Suprapubic skin (tissue), 4 donors: ENCODE measurements around the gene PRPSAP2. TPM values are rescaled to one million over a fixed set of nuclear protein-coding genes. Genes with fewer than 3 reads are reported as not detected.

ENCODE experiments used
- DNase-seq, 2 donors: peaks; one replicate each; pipeline ENCODE4 v3.0.0-alpha.2; 2019; ENCODE audit warnings: low spot score in 2 of 2
- H3K27ac ChIP-seq: fragments of 200-600 bp; sonication (generic); one replicate; pipeline ENCODE4 v1.5.1; 2019
- H3K27me3 ChIP-seq: fragments of 200-600 bp; sonication (generic); one replicate; pipeline ENCODE4 v1.5.1; 2019
- H3K36me3 ChIP-seq: fragments of 200-600 bp; sonication (generic); one replicate; pipeline ENCODE4 v1.5.1; 2019
- H3K4me1 ChIP-seq: fragments of 200-600 bp; sonication (generic); one replicate; pipeline ENCODE4 v1.5.1; 2019
- H3K4me3 ChIP-seq: fragments of 200-600 bp; sonication (generic); one replicate; pipeline ENCODE4 v1.5.1; 2019; ENCODE audit warnings: mild to moderate bottlenecking
- H3K9me3 ChIP-seq: fragments of 200-600 bp; sonication (generic); one replicate; pipeline ENCODE4 v1.5.1; 2019
- EP300 ChIP-seq: sonication (generic); formaldehyde crosslinking; IDR thresholded peaks from one replicate; pipeline ENCODE4 v1.6.1; 2017; ENCODE audit warnings: antibody characterized with exemption
- POLR2A ChIP-seq, 2 donors: fragments of 450-650 bp; IDR thresholded peaks; one replicate each; pipeline ENCODE4 v1.6.1; 2017; ENCODE audit warnings: antibody characterized with exemption in 2 of 2, mild to moderate bottlenecking in 2 of 2, moderate library complexity in 2 of 2
- POLR2AphosphoS5 ChIP-seq, 3 donors: sonication (generic); formaldehyde crosslinking; IDR thresholded peaks; one replicate each; pipeline ENCODE4 v1.6.1; 2017; ENCODE audit warnings: antibody characterized with exemption in 3 of 3
- WGBS: methylation state at CpG from one replicate; pipeline ENCODE4 v1.1.5; 2018; 5-methylcytosine and 5-hydroxymethylcytosine counted together
- total RNA-seq, 4 donors: library from RNA; depleted of rRNA; stranded (reverse); fragments of >200 nt; gene quantifications; one replicate each; pipeline ENCODE4 v1.1.0, GENCODE V29; 2016
- TF ChIP-seq, protein P1 (sequence below), 2 donors: fragments of 200-600 bp in 1 of 2; fragments of 450-650 bp in 1 of 2; sonication (generic) in 1 of 2; IDR thresholded peaks; one replicate each; pipeline ENCODE4 v1.5.1; 2016 to 2019; ENCODE audit warnings: antibody characterized with exemption in 2 of 2, mild to moderate bottlenecking in 1 of 2, moderate library complexity in 1 of 2

Gene PRPSAP2
- total RNA-seq, 4 donors from 2014 or later: 14.9 to 29.0 (median 22.9) TPM

DNA sequence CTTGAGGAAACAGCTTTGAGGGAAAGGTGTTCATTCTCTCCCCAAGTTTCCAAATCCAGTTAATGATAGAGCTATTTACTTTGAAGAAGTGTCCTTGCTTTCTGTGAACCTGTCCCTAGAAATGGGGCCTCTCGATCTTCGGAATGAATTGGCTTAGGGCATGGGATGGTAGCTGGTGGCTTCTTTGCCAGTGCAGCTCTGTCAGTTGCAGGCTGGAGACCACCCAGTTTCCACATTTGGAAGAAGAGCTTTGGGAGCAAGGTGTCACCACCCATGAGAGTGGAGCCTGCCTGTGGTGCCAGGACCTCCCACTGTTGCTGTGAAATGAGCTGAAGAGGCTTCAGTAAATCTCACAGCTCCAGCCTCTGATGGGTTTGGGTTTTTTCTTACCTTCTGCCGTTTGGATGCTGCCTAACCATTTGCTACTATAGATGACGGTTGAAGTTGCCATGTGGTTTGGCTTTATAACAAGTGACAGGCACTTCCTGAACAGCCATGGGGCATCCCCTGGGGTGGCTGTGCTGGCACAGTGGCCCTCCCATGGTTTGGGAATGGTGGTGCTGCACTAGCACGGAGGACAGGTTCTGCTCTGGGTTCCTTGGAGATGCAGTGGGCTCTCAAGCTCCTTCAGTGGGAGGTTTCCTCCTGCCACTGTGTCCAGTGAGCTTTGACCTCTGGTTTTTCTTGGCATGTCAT is 74.6 kb downstream of the PRPSAP2 start:
- TF ChIP-seq EP300 (no peak), POLR2A (IDR thresholded peaks at IDR 0.05) (no peak), POLR2AphosphoS5 (IDR thresholded peaks at IDR 0.05) (no peak)
- TF ChIP-seq, protein P1, sequence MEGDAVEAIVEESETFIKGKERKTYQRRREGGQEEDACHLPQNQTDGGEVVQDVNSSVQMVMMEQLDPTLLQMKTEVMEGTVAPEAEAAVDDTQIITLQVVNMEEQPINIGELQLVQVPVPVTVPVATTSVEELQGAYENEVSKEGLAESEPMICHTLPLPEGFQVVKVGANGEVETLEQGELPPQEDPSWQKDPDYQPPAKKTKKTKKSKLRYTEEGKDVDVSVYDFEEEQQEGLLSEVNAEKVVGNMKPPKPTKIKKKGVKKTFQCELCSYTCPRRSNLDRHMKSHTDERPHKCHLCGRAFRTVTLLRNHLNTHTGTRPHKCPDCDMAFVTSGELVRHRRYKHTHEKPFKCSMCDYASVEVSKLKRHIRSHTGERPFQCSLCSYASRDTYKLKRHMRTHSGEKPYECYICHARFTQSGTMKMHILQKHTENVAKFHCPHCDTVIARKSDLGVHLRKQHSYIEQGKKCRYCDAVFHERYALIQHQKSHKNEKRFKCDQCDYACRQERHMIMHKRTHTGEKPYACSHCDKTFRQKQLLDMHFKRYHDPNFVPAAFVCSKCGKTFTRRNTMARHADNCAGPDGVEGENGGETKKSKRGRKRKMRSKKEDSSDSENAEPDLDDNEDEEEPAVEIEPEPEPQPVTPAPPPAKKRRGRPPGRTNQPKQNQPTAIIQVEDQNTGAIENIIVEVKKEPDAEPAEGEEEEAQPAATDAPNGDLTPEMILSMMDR (IDR thresholded peaks at IDR 0.05): no peak
- WGBS: 68% methylated on average over 4 of the region's 5 CpGs

DNA sequence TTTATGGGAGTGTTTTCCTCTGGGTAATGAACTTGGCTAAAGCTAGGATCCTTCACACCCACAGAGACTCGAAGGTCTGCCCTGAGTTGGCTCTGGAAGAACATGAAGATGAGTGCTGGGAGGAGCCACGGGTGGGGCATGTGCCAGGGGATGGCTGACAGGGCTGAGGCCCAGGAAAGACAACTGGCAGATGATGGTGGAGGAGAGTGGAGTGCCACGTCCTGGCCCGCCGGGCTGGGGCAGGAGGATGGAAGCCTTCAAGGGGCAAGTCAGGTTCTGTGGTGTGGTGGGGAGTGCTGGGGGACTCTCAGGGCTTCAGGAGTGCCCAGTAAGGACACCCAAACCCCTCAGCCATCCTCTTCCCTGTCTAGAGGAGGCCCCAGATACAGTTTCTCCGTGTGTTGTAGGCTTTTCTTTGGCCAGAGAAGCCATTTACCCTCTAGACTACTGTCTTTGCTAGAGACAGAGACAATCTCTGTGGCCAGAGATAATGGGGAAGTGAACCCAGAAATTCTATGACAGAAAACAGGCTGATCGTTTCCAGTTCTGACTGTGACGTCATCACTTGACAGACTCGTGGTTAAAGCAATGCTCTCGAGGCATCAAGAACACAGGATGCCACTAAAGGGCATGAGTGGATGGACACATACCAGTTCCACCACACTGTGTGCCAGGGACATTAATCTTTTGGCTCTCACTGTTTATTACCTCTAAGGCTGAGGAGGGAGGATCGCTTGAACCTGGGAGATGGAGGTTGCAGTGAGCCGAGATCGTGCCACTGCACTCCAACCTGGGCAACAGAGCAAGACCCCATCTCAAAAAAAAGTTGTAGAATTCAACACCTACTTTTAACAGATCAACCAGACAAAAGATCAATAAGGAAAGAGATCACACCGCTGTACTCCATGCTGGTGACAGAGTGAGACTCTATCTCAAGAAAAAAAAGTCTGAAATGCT is 75.4 kb downstream of the PRPSAP2 start:
- no peaks in the 10 kb centered on the region for H3K9me3 ChIP-seq
- peaks cover 34% of the 10 kb centered on the region for H3K36me3 ChIP-seq
- no peak for TF ChIP-seq EP300
- TF ChIP-seq POLR2A (IDR thresholded peaks at IDR 0.05): no peak
- TF ChIP-seq, protein P1 (IDR thresholded peaks at IDR 0.05): no peak
- TF ChIP-seq POLR2AphosphoS5 (IDR thresholded peaks at IDR 0.05): no peak
- H3K27me3 ChIP-seq: no peaks in the 10 kb centered on the region
- WGBS: 78% methylated on average over 11 of the region's 14 CpGs
- peaks cover 3% of the 10 kb centered on the region for H3K4me1 ChIP-seq
- H3K27ac ChIP-seq: no peak overlapping the region
- no peak overlapping the region for H3K4me3 ChIP-seq
- no peak for DNase-seq

More for the DNA sequence above, 74.6 kb downstream of the PRPSAP2 start:
- DNase-seq: no peak
- H3K27me3 ChIP-seq: no peaks in the 10 kb centered on the region
- no peak overlapping the region for H3K27ac ChIP-seq
- H3K4me3 ChIP-seq: no peak overlapping the region
- no peaks in the 10 kb centered on the region for H3K9me3 ChIP-seq
- peaks cover 36% of the 10 kb centered on the region for H3K36me3 ChIP-seq
- peaks cover 3% of the 10 kb centered on the region for H3K4me1 ChIP-seq

GRCh38 chr17:18937981-18938691 is 80.2 kb downstream of the PRPSAP2 start:
- no peaks in the 10 kb centered on the region for H3K27me3 ChIP-seq
- H3K27ac ChIP-seq: no peak overlapping the region
- WGBS: 93% methylated on average over 8 of the region's 8 CpGs
- H3K36me3 ChIP-seq: no peaks in the 10 kb centered on the region
- DNase-seq: no peak
- H3K9me3 ChIP-seq: no peaks in the 10 kb centered on the region
- H3K4me1 ChIP-seq: no peaks in the 10 kb centered on the region
- no peak for TF ChIP-seq EP300
- no peak for TF ChIP-seq POLR2A (IDR thresholded peaks at IDR 0.05)
- TF ChIP-seq, protein P1 (IDR thresholded peaks at IDR 0.05): no peak
- H3K4me3 ChIP-seq: no peak overlapping the region

GRCh38 chr17:18938692-18939023 is 80.7 kb downstream of the PRPSAP2 start:
- DNase-seq: no peak
- 81% methylated on average over 2 of the region's 2 CpGs for WGBS
- Histone ChIP-seq H3K27ac (no peak overlapping the region), H3K27me3 (no peaks in the 10 kb centered on the region), H3K4me3 (no peak overlapping the region), H3K36me3 (no peaks in the 10 kb centered on the region), H3K9me3 (no peaks in the 10 kb centered on the region), H3K4me1 (no peaks in the 10 kb centered on the region)
- TF ChIP-seq POLR2AphosphoS5 (IDR thresholded peaks at IDR 0.05): no peak
- no peak for TF ChIP-seq EP300
- TF ChIP-seq, protein P1 (IDR thresholded peaks at IDR 0.05): no peak
- TF ChIP-seq POLR2A (IDR thresholded peaks at IDR 0.05): no peak
